Measurements from ENCODE around the gene FUZ.

Gene FUZ

DNA sequence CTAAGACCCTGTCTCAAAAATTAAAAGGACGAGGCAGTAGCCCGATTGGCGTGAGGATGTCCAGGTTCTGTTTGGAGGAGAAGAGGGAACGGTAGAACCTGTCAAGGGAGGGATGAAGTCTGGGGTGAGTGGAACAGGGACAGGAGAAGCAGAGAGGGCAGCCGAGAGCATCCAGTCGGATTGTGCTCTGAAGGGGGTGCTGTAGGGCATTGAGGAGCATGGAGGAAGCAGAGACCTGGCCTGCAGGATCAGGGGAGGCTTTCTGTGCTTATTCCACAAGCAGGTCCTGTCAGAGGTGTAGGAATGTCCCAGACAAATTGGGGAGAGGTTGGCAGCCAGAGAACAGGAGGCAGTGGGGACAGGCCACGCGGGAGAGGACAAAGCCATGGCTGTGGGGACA is 32.2 kb downstream of the FUZ start:
- no peak for DNase-seq (ENCODE audit: low spot score)

DNA sequence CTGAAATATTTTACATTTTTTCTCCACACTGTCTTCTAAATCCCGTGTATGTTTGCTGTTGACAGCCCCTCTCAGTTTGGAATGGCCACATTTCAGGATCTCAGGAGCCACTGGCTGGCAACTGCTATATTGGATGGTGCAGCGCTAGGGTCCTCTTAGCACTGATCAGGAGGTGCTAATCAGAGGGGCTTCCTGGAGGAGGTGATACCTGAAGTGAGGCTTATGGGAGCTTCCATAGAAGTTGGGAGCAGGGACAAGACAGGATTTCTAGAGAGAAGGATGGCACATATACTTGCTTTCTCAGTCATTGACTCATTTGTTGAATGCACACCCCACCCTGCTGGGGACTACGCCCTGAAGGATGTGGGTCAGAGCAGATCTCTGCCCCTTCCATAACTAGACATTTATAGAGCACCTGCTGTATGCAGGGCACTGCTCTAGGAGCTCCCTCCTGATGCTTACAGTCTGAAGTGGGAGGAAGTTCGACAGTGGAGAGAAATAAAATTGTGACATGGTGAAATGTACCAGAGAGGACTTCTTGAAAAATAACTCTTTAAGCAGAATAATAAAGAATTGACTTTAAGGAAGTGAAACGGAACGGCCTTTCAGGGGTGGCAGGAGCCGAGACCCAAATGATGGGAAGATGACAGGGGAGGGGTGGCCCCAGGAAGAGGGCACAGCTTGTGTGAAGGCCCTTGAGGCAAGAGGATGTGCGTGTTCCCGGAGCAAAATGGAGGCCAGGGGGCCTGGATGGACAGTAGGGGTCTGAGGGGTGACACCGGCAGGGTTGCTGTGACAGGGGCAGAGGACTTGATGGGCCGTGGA is 33.1 kb downstream of the FUZ start:
- no peak for DNase-seq (ENCODE audit: low spot score)

DNA sequence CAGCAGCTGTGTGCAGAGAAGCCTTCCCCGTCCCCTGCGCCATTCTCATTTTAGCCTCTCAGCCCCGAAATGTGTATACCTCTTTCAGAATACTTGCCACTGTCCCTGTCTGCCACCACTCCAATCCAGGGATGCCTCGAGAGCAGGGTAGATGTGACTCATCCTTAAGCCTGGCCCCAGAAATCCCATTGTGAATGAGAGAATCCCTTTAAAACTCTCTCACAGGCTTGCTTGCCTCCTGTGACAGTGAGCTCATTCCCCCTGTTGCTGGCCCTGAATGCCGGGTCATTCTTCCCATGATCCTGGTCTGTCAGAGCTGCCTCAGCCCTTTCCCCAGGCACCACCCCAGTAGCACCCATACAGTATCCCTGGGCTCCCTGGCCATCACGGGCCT is 36.7 kb downstream of the FUZ start:
- DNase-seq (ENCODE audit: low spot score) = no peak

DNA sequence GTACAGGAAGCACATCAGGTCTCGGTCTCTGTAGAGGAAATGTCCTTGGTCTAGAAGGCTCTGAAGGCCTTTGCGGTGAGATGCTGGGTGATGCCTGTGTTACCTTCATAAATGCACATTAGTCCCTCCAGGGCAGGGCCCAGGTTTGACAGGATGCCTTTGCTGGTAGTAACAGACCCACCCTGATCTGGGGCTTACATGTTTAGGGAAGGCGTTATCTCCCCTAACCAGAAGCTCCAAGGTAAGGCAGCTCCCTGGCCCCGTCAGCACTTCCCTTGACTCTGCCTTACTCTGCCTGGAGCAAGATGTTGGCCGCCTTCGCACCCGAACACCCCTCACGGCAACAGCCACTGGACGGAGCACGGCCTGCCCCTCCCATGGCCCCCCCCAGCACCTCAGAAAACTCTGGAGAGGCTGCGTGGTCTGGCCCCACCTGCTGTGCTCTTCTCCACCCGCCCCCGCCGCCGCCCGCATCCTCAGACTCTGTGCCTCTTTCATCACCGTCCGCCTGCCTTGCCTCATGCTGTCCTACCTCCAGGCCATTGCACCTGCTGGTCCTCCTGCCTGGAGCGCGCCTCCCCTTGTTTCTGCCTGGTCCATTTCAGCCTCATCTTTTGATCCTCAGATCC is 37.2 kb downstream of the FUZ start:
- no peak for DNase-seq (ENCODE audit: low spot score)

DNA sequence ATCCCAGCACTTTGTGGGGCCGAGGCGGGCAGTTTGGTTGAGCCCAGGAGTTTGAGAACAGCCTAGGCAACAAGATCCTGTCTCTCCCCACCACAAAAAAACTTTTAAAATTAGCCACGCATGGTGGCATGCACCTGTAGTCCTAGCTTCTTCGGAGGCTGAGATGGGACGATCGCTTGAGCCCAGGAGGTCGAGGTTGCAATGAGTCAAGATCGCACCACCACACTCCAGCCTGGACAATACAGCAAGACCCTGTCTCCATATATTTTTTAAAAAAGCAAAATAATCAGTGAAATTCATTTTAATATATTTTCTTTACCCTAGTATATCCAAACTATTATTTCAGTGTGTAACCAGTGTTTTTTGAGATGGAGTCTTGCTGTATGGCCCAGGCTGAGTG is 38.1 kb downstream of the FUZ start:
- no peak for DNase-seq (ENCODE audit: low spot score)

DNA sequence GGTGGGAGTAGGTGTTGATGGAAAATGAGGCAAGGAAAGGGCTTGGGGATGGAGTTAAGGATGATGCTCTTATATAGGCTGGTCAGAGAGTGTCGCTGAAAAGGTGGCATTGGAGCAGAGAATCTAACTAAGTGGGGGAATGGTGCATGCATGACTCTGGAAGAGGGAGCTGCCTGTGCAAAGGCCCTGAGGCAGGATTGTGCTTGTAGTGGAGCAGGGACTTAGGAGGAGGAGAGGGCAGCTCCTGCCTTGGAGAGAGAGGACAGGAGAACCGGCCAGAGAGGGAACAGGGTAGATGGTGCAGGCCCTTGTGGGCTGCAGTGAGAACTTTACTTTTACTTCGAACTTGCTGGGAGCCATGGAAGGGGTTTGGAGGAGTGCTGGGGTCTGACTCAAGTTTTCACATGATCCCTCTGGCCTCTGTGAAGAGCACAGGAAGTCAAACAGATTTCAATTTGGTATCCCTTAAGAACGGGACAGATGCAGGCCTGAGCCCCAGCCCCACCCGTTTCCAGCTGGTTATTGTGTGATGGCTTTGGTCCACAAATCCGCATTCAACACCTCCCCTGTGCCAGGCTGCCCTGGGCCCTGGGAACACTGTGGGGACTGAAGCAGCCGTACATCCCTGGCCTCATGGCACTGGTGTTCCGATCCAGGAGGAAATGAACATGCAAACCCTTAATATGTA is 39.3 kb downstream of the FUZ start:
- no peak for DNase-seq (ENCODE audit: low spot score)

DNA sequence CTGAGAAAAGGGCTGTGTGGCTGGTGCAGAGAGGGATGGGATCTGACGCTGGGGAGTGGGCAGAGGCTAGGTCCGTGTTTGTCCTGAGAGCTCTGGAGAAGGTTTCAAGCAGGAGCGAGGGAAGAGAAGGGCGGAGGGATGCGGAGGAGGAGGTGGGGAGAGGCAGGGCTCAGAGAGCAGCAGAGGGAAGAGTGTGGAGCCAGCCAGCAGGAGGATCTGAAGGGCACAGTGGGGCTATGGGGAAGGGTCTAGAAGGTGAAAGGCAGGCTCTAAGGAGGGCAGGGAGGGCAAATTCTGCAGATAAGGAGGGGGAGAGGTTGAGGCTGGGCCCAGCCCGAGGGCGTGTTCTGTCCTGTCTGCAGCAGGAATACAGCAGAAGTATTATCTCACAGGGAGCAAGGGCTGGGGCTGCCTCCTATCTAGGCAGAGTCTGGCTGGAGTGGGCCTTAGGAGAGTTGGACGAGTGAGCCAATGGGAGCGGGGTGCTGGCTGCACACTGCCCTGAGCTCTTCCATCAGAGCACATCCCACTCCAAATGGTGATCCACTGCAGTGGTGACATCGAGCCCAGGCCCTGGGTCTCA is 40.2 kb downstream of the FUZ start:
- DNase-seq (ENCODE audit: low spot score) = no peak

DNA sequence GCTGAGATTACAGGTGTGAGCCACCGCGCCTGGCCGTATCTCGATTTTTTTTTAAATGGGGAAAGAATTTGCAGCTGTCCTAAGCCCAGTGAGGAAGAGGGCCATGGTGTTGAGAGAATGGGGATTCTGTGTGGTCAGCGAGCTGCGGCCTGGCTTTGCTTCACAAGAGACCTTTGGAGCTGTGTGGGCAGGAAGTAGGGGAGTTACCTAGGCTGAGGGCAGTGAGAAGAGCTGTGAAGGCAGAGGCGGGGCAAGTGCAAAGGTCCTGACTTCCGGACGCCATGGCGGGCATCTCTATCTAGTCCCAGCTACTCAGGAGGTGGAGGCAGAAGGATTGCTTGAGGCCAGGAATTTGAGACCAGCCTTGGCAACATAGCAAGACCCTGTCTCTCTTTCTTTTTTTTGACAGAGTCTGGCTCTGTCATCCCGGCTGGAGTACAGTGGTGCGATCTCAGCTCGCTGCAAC is 41.4 kb downstream of the FUZ start:
- DNase-seq (ENCODE audit: low spot score) = no peak

DNA sequence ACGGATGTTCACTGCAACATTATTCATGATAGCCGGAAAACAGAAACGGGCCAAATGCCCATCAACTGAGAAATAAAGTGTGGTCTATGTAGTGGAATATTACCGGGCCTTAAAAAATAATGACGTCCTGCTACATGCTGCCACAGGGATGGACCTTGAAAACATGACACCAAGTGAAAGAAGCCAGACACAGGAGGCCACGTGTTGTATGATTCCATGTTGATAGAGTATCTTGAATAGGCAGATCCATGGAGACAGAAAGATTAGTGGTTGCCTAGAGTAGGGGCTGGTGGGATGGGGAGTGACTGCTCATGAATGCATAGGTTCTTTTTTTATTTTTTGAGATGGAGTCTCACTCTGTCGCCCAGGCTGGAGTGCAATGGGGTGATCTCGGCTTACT is 42.6 kb downstream of the FUZ start:
- DNase-seq (ENCODE audit: low spot score) = no peak

DNA sequence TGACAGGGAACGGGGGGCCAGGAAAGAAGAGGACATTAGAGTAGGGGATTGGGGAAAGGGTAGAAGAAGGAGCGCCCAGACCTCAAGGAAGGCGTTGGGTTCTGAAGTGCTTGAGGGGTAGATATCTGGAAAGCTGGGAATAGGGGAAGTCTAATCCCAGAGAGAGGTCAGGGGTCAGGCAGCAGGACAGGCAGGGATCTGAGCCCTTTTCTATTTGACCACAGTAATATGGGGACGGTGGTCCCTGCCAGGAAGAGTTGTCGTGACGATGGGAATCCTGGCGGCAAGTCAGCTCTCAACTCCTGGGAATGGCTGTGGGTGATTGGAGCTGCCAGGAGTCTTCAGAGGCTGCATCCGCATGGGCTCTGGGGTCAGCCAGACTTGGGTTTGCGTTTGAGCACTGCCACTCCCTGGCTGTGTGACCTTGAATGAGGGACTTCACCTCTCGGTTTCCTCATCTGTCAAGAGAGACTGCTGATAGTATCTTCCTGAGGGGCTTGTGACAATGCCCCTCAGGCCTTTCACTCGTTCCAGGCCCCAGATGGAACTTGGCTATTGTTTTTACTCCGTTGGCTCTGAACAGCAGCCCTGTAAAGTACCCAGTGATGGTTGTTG is 45.0 kb downstream of the FUZ start:
- DNase-seq (ENCODE audit: low spot score) = no peak

DNA sequence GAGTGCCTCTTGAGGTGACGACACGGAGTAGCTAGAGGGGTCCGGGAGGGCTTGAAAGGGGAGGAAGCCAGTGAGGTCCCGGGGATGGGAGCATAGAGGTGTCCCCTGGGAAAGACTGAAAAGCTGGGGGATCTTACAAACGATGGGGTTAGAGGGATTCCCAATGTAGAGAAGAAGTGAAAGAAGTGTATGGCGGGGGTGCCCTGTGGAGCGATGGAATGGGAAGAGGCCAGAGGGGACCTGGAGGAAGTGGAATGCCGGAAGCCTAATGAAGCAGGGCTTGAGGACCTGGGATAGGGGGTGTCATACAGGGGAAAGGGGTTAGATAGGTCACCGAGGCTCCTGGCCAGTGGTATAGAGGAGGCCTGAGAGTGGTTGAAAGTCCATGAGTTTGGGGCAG is 45.7 kb downstream of the FUZ start:
- no peak for DNase-seq (ENCODE audit: low spot score)

DNA sequence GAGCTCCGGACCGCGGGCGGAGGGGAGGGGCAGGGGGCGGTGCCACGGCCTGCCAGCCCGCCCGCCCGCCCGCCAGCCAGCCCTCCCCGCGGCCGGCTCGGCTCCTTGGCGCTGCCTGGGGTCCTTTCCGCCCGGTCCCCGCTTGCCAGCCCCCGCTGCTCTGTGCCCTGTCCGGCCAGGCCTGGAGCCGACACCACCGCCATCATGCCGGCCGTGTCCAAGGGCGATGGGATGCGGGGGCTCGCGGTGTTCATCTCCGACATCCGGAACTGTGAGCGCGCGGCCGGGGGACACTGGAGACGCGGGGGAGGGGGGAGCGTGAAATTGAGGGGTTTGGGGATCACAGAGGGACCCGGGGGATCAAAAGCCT is 46.2 kb downstream of the FUZ start, which contains the start of gene AP2A1:
Gene AP2A1 (plus strand): TSS at position 72 of the 370 bp plus-strand sequence. CDS start 133 bp downstream, at position 205.
- no peak for DNase-seq (ENCODE audit: low spot score)

DNA sequence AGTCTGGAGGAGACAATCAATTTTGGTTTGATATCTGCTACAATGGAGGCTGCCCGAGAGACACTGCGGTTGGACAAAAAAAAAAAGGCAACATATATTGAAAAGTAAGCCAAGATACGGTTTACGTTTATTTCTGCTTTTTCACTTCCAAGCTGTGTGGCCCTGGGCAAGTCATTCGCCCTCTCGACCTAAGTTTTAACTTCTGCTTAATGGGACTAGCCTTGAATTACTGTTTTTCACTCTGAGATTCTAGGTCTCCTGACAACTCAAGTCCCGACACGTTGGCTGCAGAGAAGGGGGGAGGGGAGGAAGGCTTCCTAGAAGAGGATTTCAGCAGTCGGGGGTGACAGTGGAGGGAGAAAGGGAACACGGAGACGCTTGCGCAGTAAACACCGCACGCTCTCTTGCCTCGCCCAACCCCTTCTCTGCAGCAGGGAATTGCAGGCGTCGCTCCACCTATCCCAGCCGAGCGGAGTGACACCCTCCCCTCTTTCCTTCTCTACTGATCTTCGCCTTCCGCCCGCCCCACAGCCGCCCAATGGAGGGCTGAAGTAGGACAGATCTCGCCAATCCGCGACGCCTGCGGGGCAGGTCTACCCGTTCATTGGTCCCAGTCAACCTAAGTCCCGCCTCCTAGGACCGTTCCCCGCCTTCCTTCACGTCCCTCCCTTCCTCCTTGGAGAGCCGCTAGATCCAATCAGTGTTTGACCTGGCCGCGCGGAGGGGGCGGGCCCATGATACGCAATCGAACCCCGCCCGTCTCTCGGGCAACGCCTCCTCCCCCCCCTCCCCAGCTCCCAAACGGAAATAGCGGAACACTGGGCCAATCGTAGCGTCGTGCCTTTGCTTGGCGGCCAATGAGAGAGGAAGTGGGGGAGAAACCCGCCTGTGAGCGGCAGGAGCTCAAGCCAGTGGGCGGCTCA is 46.8 kb downstream of the FUZ start:
- peak; percentile 100 for DNase-seq (ENCODE audit: low spot score)

DNA sequence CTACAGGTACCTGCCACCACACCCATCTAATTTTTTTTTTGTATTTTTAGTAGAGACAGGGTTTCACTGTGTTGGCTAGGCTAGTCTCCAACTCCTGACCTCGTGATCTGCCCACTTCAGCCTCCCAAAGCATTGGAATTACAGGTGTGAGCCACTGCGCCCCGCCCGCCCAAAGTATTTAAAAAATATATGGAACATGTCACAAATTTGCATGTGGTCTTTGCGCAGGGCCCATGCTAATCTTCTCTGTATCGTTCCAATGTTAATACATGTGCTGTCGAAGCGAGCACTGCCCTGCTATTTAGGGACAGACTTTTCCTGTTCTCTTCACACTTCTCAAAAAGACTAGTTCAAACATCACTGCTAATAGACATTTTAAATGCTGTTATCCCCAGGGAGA is 48.8 kb downstream of the FUZ start:
- no peak for DNase-seq (ENCODE audit: low spot score)

DNA sequence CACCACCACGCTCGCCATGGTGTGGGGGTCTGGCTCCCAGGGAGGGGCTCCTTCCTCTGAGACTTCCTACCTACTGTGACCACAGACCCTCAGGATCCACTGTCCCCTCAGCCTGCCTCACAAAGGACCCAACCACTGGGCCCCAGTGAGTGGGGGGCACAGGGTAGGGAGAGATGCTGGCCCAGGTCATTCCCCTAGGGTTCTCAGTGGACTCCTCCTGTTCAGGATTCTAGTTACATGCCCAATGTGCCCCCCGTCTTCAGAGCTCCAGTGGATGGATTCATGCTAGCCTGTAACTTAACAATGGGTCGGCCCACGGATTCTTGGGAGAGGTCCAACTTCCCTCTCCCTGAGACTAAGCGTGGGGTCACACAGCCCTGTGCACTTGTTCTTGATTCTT is 49.9 kb downstream of the FUZ start, which contains the start of gene TSKS:
Gene TSKS (minus strand): TSS at position 77 of the 400 bp plus-strand sequence. CDS start 59 bp downstream, at position 18.
- no peak for DNase-seq (ENCODE audit: low spot score)

DNA sequence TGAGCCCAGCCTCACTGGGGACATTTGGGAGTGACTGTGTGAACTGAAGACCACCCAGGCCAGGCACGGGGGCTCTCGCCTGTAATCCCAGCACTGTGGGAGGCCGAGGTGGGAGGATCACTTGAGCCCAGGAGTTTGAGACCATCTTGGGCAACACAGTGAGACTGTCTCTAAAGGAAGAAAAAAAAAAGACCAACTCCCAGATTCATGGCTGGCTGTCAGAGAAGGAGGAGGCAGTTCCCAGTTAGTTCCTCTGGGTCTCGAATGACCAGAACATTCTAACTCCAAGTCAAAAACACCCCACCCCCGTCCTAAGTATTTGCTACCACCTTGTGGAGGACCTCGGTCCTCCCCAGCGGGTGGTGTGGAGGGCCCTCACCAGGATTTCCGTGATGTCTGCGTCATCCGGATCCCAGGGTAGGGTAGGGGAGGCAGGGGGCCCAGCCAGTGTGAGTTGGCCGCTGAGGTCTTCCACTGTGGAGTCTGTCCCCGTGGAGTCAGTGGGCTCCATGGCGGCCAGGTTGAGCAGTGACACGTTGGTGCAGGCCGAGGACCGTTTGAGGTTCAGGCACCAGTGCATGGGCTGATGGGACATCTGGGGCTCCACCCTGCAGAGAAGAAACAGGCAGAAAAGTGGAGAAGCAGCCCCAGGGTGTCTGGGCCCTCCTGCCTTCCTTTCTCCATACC is 51.3 kb downstream of the FUZ start:
- DNase-seq (ENCODE audit: low spot score) = no peak

DNA sequence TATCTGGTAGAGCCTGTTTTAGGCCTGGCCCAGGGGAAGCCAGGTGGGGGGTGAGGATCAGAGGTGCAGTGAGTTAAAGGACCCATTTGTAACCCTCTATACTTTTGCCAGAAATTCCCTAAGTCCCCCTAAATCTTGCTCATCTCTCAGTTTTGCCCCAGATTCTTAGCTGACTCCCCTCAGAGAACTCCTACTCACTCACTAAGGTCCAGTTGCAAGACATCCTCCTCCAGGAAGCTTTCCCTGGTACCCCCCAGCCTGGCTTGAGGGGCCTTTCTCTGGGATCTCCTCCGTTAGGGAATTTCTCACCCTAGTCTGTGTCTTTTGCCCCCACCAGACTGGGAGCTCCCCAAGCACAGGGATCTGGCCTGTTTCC is 51.9 kb downstream of the FUZ start:
- DNase-seq (ENCODE audit: low spot score) = no peak

DNA sequence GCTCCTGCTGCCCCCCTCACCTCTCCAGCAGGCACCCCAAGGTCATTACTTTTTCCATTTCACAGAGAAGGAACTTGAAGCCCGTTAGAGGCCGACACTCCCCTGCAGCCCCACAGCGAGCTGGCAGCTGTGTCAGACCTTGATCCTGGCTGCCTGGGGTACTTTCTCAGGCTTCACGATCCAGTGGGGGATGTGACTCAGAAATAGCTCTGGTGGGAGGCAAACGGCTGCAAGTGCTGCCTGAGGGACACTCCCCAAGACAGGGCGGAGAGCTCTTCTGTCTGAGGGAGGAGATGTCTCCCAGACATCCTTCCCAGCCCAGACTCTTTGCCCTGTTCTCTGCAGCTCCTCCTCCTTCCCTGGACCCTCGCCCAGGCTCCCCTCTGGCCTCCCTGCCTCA is 54.8 kb downstream of the FUZ start:
- no peak for DNase-seq (ENCODE audit: low spot score)

Measured in CD4-positive, alpha-beta T cell treated with Interleukin-2 at 100 ng/mL for 4 hours (primary cell).